WTC11 (cell line): ENCODE measurements around the gene DTX3L. TPM values are rescaled to one million over a fixed set of nuclear protein-coding genes. Genes with fewer than 3 reads are reported as not detected.

ENCODE experiments used
- ATAC-seq: fragments of 200-7000 bp; cut with Tn5 transposase; 2 replicates; pipeline ENCODE4 v1.10.0; 2021; ENCODE audit warnings: mild to moderate bottlenecking, moderate library complexity
- CTCF ChIA-PET: fragments of 300-600 bp; sonication (Branson Sonifier 250); formaldehyde crosslinking; loops from one replicate; lab custom pipeline; 2021; ENCODE audit warnings: antibody characterized with exemption; lab: Charles Lee
- POLR2A ChIA-PET: fragments of 350-600 bp; sonication (Branson Sonifier 250); formaldehyde crosslinking; loops from one replicate; lab custom pipeline; 2021; ENCODE audit warnings: antibody characterized with exemption; lab: Charles Lee
- DNase-seq: peaks from one replicate; pipeline ENCODE4 v3.0.0; 2021; ENCODE audit warnings: low spot score
- H3K27ac Mint-ChIP-seq: 2 replicates; pipeline ENCODE4 v1.8.0; 2021; ENCODE audit warnings: mixed read lengths
- H3K27me3 Mint-ChIP-seq: 2 replicates; pipeline ENCODE4 v1.8.0; 2021; ENCODE audit warnings: low read depth, mild to moderate bottlenecking, moderate library complexity, mixed read lengths
- H3K36me3 Mint-ChIP-seq: 2 replicates; pipeline ENCODE4 v1.8.0; 2021; ENCODE audit warnings: mixed read lengths
- H3K4me1 Mint-ChIP-seq: 2 replicates; pipeline ENCODE4 v1.8.0; 2022; ENCODE audit warnings: mixed read lengths
- H3K4me3 Mint-ChIP-seq: 2 replicates; pipeline ENCODE4 v1.8.0; 2021; ENCODE audit warnings: mild to moderate bottlenecking, moderate library complexity, mixed read lengths
- H3K9me3 Mint-ChIP-seq: 2 replicates; pipeline ENCODE4 v1.8.0; 2021; ENCODE audit warnings: mixed read lengths
- ATF2 ChIP-seq: sonication (generic); formaldehyde crosslinking; IDR thresholded peaks from 2 replicates; pipeline ENCODE4 v1.8.1; 2022; ENCODE audit warnings: low read depth, missing genetic modification reagents, borderline replicate concordance
- CTCF ChIP-seq: fragments of 200-600 bp; IDR thresholded peaks from 2 replicates; pipeline ENCODE4 v1.8.0; 2022; ENCODE audit warnings: antibody characterized with exemption
- ETV6 ChIP-seq: sonication (generic); formaldehyde crosslinking; IDR thresholded peaks from 2 replicates; pipeline ENCODE4 v1.8.1; 2022; ENCODE audit warnings: mild to moderate bottlenecking, missing genetic modification reagents
- FOXJ3 ChIP-seq: sonication (generic); formaldehyde crosslinking; IDR thresholded peaks from 2 replicates; pipeline ENCODE4 v1.9.0; 2021; ENCODE audit warnings: missing genetic modification reagents, mild to moderate bottlenecking, borderline replicate concordance
- FOXK1 ChIP-seq: sonication (generic); formaldehyde crosslinking; IDR thresholded peaks from 2 replicates; pipeline ENCODE4 v1.8.0; 2022; ENCODE audit warnings: mild to moderate bottlenecking, moderate library complexity, missing genetic modification reagents
- FOXP1 ChIP-seq: sonication (generic); formaldehyde crosslinking; IDR thresholded peaks from 2 replicates; pipeline ENCODE4 v1.8.0; 2022; ENCODE audit warnings: missing genetic modification reagents, mild to moderate bottlenecking, moderate library complexity, borderline replicate concordance
- GTF2I ChIP-seq: fragments of 250-450 bp; sonication (Bioruptor Pico); conservative IDR thresholded peaks from 2 replicates; pipeline ENCODE4 v1.4.0; 2021; ENCODE audit warnings: mild to moderate bottlenecking
- JAZF1 ChIP-seq: fragments of 250-450 bp; sonication (Bioruptor Pico); IDR thresholded peaks from 2 replicates; pipeline ENCODE4 v1.9.0; 2021; ENCODE audit warnings: moderate library complexity, mild to moderate bottlenecking, inconsistent platforms
- MXD4 ChIP-seq: fragments of 250-450 bp; sonication (Bioruptor Pico); IDR thresholded peaks from 2 replicates; pipeline ENCODE4 v1.8.0; 2021; ENCODE audit warnings: mild to moderate bottlenecking, moderate library complexity, borderline replicate concordance
- MYBL2 ChIP-seq: sonication (generic); formaldehyde crosslinking; IDR thresholded peaks from 2 replicates; pipeline ENCODE4 v1.8.1; 2023; ENCODE audit warnings: mild to moderate bottlenecking, moderate library complexity, missing genetic modification reagents
- NFE2L1 ChIP-seq: sonication (generic); formaldehyde crosslinking; IDR thresholded peaks from 2 replicates; pipeline ENCODE4 v1.8.1; 2023; ENCODE audit warnings: missing genetic modification reagents
- SP1 ChIP-seq: sonication (generic); formaldehyde crosslinking; conservative IDR thresholded peaks from 2 replicates; pipeline ENCODE4 v1.8.1; 2022; ENCODE audit warnings: missing genetic modification reagents
- TCF7 ChIP-seq: sonication (generic); formaldehyde crosslinking; IDR thresholded peaks from 2 replicates; pipeline ENCODE4 v1.8.0; 2022; ENCODE audit warnings: mild to moderate bottlenecking, low read depth, missing genetic modification reagents, moderate library complexity
- TEAD1 ChIP-seq: sonication (generic); formaldehyde crosslinking; IDR thresholded peaks from 2 replicates; pipeline ENCODE4 v1.8.0; 2022; ENCODE audit warnings: mild to moderate bottlenecking, missing genetic modification reagents
- TEAD4 ChIP-seq: sonication (generic); formaldehyde crosslinking; IDR thresholded peaks from 2 replicates; pipeline ENCODE4 v1.8.0; 2022; ENCODE audit warnings: mild to moderate bottlenecking, missing genetic modification reagents
- ZBTB21 ChIP-seq: sonication (generic); formaldehyde crosslinking; IDR thresholded peaks from 2 replicates; pipeline ENCODE4 v1.8.1; 2023; ENCODE audit warnings: mild to moderate bottlenecking, missing genetic modification reagents, borderline replicate concordance
- ZNF121 ChIP-seq: sonication (generic); formaldehyde crosslinking; IDR thresholded peaks from 2 replicates; pipeline ENCODE4 v1.8.0; 2023; ENCODE audit warnings: missing genetic modification reagents
- ZNF138 ChIP-seq: sonication (generic); formaldehyde crosslinking; conservative IDR thresholded peaks from 2 replicates; pipeline ENCODE4 v1.8.1; 2022; ENCODE audit warnings: mild to moderate bottlenecking, moderate library complexity, missing genetic modification reagents
- ZNF281 ChIP-seq: sonication (generic); formaldehyde crosslinking; IDR thresholded peaks from 2 replicates; pipeline ENCODE4 v1.8.0; 2023; ENCODE audit warnings: mild to moderate bottlenecking, missing genetic modification reagents
- ZNF416 ChIP-seq: fragments of 250-450 bp; sonication (Bioruptor Pico); IDR thresholded peaks from 2 replicates; pipeline ENCODE4 v1.9.0; 2021; ENCODE audit warnings: mild to moderate bottlenecking, inconsistent platforms
- total RNA-seq: library from RNA; stranded (reverse); gene quantifications from 3 replicates; pipeline ENCODE4 v1.2.3, GENCODE V29; 2021

The DTX3L gene
- total RNA-seq, 1 experiment from 2014 or later: 4.6 TPM

- Mint-ChIP-seq H3K36me3 (no peaks in the 10 kb centered on the region), H3K9me3 (no peaks in the 10 kb centered on the region), H3K27me3 (peaks cover under 1% of the 10 kb centered on the region; the same call in 1 of the 2 replicates), H3K4me3 (no peak overlapping the region), H3K4me1 (peaks cover 10% of the 10 kb centered on the region), H3K27ac (no peak overlapping the region)
- TF ChIP-seq MXD4 (CRISPR knock-in tag) (no peak), NFE2L1 (CRISPR knock-in tag) (no peak), ZBTB21 (no peak), ZNF138 (CRISPR knock-in tag) (no peak), FOXP1 (CRISPR knock-in tag) (no peak), SP1 (CRISPR knock-in tag) (no peak), GTF2I (CRISPR knock-in tag) (no peak), ATF2 (CRISPR knock-in tag) (no peak), CTCF (no peak), JAZF1 (CRISPR knock-in tag) (no peak), ZNF121 (CRISPR knock-in tag) (no peak)
- ChIA-PET CTCF (no interaction called here), POLR2A (no interaction called here)
- no peak for DNase-seq
- peak; percentile 62 for ATAC-seq
Observed at GRCh38 chr3:122615303-122615702, 51.2 kb downstream of the DTX3L start.

GRCh38 chr3:122618614-122619013 lies 54.5 kb downstream of the DTX3L start:
- Mint-ChIP-seq H3K27ac (no peak overlapping the region), H3K4me1 (peaks cover 15% of the 10 kb centered on the region), H3K4me3 (no peak overlapping the region), H3K9me3 (no peaks in the 10 kb centered on the region), H3K27me3 (peaks cover 3% of the 10 kb centered on the region; the same call in 1 of the 2 replicates), H3K36me3 (no peaks in the 10 kb centered on the region)
- no peak for DNase-seq
- peak; percentile 46; the same call in 1 of the 2 replicates for ATAC-seq
- POLR2A ChIA-PET: no interaction called here
- CTCF ChIA-PET: interaction anchor here (0.5 to 1.6 kb wide), 5 partner anchors 10 to 426 kb away, joined by 3 to 8 read pairs (median 3); no protein-coding TSS in a partner anchor
- TF ChIP-seq FOXK1 (CRISPR knock-in tag): no peak
- no peak for TF ChIP-seq ZNF121 (CRISPR knock-in tag)
- no peak for TF ChIP-seq ZNF416 (CRISPR knock-in tag)
- TF ChIP-seq TEAD1: no peak
- no peak for TF ChIP-seq ZBTB21
- no peak for TF ChIP-seq FOXJ3
- no peak for TF ChIP-seq ETV6 (CRISPR knock-in tag)
- TF ChIP-seq MYBL2 (CRISPR knock-in tag): no peak

- Mint-ChIP-seq H3K4me1 (peaks cover 15% of the 10 kb centered on the region), H3K36me3 (no peaks in the 10 kb centered on the region), H3K9me3 (no peaks in the 10 kb centered on the region), H3K4me3 (no peak overlapping the region), H3K27me3 (peaks cover 3% of the 10 kb centered on the region; the same call in 1 of the 2 replicates)
- CTCF ChIA-PET: interaction anchor here (0.5 to 1.6 kb wide), 5 partner anchors 9 to 425 kb away, joined by 3 to 8 read pairs (median 3); no protein-coding TSS in a partner anchor
- DNase-seq: no peak
- no peak for ATAC-seq
- POLR2A ChIA-PET: no interaction called here
- TF ChIP-seq TEAD4 (CRISPR knock-in tag) (no peak), ZNF281 (no peak), TCF7 (no peak)
- TF ChIP-seq, all 79 proteins: peak for 0
- H3K27ac Mint-ChIP-seq: no peak overlapping the region
Observed at GRCh38 chr3:122619040-122619439, 54.9 kb downstream of the DTX3L start.
